Activated naive CD4-positive, alpha-beta T cell treated with anti-CD3 and anti-CD28 coated beads, Interleukin-2, amount 10 ng/mL, durations not matched to agents 7 days and 5 days (primary cell): ENCODE results near the gene NHERF2.

Experiments used
- CTCF ChIA-PET: fragments of 350-600 bp; sonication (Branson Sonifier 250); formaldehyde crosslinking; loops from one replicate; lab custom pipeline; 2021; ENCODE audit warnings: antibody characterized with exemption; lab: Charles Lee
- DNase-seq: peaks from one replicate; pipeline ENCODE4 v3.0.0-alpha.2; 2020
- H3K27ac Mint-ChIP-seq: one replicate; pipeline ENCODE4 v1.8.0; 2021; ENCODE audit warnings: mild to moderate bottlenecking, moderate library complexity, mixed read lengths
- H3K27me3 Mint-ChIP-seq: one replicate; pipeline ENCODE4 v1.8.0; 2021; ENCODE audit warnings: mild to moderate bottlenecking, mixed read lengths
- H3K36me3 Mint-ChIP-seq: one replicate; pipeline ENCODE4 v1.8.0; 2021; ENCODE audit warnings: mixed read lengths
- H3K4me1 Mint-ChIP-seq: one replicate; pipeline ENCODE4 v1.8.0; 2021; ENCODE audit warnings: mixed read lengths
- H3K4me3 Mint-ChIP-seq: one replicate; pipeline ENCODE4 v1.8.0; 2021; ENCODE audit warnings: mild to moderate bottlenecking, moderate library complexity, mixed read lengths
- H3K9me3 Mint-ChIP-seq: one replicate; pipeline ENCODE4 v1.8.0; 2021; ENCODE audit warnings: mixed read lengths

The NHERF2 gene

DNA sequence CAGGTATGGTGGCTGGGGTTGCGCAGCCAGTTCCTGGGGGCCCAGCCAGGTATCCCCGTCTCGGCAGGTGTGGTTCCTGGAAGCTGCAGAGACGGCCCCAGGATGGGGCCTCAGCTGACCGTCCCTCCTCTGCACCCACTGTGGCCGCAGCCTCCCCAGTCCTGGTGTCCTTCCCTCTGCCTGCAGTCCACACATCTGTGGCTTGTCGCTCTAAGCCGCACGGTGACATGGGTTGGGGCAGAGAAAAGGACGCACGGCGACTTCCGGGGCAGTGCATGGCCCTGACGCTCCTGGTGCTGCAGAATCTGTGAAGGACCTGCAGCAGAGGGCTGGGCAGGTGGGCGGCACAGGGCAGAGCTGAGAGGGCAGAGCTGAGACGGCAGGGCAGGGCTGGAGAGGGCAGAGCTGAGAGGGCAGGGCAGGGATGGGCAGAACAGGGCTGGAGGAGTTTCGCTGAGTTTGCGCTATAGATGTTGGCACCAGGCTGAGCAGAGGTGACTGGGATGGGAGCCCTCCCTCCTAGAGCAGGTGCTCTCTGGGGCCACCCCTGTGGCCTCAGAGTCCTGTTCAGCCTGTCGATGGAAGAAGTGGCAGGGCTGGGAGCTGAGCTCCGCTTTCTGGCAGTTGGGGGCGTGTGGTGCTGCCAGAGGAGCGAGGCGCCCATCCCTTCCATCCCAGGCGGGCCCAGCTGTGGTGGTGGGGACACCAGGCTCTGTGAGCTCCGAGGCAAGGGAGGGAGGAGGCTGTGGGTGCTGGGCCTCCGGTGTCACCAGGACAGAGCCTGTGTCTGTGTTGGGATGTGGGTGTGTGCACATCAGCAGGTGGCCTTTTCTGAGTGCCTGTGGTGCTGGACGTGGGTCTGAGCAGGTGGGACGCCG is 44.1 kb downstream of the NHERF2 start:
- no peaks in the 10 kb centered on the region for H3K9me3 Mint-ChIP-seq
- no peak overlapping the region for H3K4me3 Mint-ChIP-seq
- H3K4me1 Mint-ChIP-seq: no peaks in the 10 kb centered on the region
- no peaks in the 10 kb centered on the region for H3K27me3 Mint-ChIP-seq
- peaks cover 16% of the 10 kb centered on the region for H3K36me3 Mint-ChIP-seq
- no peak for DNase-seq
- peak overlapping the region; percentile 50 for H3K27ac Mint-ChIP-seq
- CTCF ChIA-PET: no interaction called here

DNA sequence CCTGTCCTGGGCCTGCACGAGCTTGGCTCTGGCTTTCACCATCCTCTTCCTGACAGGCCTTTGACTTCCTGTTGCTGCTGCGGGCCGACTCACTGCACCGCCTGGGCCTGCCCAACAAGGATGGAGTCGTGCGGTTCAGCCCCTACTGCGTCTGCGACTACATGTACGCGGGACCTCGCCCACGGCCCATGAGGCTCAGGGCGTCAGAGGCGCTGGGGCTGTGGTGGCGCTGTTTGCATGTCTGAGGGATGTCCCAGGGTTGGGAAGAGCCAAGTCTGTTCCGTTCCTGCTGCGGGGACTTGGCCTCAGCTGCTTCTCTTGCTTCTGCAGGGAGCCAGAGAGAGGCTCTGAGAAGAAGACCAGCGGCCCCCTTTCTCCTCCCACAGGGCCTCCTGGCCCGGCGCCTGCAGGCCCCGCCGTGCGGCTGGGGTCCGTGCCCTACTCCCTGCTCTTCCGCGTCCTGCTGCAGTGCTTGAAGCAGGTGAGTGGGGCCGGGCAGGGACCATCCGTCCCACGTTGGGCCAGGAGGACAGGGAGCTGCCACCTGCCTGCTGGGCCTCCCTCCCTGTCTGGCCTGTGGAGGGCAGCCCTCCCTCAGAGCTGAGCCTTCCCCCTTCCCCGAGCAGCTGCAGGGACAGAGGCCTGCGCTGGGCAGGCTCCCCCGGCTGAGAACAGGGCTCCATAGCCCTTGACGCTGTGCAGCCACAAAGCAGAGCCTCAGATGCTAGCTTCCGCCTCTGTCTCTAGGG is 44.9 kb downstream of the NHERF2 start:
- peak overlapping the region; percentile 65 for H3K27ac Mint-ChIP-seq
- CTCF ChIA-PET: no interaction called here

DNA sequence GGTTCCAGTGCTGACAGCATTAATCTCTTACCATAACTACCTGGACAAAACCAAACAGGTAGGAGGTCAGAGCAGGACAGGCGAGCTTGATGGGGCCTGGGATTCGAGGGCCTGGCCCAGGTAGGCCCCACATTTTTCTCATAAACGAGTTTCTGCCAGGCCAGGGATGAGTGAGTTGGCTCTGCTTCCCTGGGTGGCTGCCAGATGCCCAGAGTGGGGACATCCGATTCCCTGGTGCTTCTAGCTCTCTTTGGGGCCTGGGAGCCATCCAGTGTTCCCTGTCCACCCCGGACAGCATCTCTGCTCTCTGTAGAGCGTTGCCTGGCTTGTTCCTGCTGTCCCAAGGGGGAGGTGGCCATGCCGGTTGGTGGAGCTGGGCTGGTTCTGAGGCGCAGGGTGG is 46.2 kb downstream of the NHERF2 start:
- Mint-ChIP-seq H3K27ac (no peak overlapping the region), H3K4me1 (no peaks in the 10 kb centered on the region), H3K27me3 (no peaks in the 10 kb centered on the region), H3K9me3 (no peaks in the 10 kb centered on the region), H3K36me3 (peaks cover 9% of the 10 kb centered on the region), H3K4me3 (no peak overlapping the region)
- DNase-seq: no peak
- CTCF ChIA-PET: no interaction called here

More for the DNA sequence above, 44.9 kb downstream of the NHERF2 start:
- H3K4me1 Mint-ChIP-seq: no peaks in the 10 kb centered on the region
- no peak overlapping the region for H3K4me3 Mint-ChIP-seq
- H3K9me3 Mint-ChIP-seq: no peaks in the 10 kb centered on the region
- no peak for DNase-seq
- H3K27me3 Mint-ChIP-seq: no peaks in the 10 kb centered on the region
- H3K36me3 Mint-ChIP-seq: peaks cover 10% of the 10 kb centered on the region

DNA sequence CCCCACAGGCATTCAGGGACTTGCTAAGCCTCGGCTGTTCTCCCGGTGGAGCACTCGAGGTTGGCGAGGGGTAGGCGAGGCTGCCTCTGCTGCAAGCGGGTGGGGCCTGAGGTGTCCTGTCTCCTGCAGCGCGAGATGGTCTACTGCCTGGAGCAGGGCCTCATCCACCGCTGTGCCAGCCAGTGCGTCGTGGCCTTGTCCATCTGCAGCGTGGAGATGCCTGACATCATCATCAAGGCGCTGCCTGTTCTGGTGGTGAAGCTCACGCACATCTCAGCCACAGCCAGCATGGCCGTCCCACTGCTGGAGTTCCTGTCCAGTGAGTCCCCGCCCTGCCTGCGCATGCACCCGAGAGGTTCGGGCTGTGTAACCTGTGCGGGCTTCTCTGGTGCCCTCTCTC is 47.4 kb downstream of the NHERF2 start:
- no peak overlapping the region for H3K4me3 Mint-ChIP-seq
- H3K9me3 Mint-ChIP-seq: no peaks in the 10 kb centered on the region
- no peak overlapping the region for H3K27ac Mint-ChIP-seq
- CTCF ChIA-PET: no interaction called here
- peaks cover 6% of the 10 kb centered on the region for H3K36me3 Mint-ChIP-seq
- H3K4me1 Mint-ChIP-seq: no peaks in the 10 kb centered on the region
- no peaks in the 10 kb centered on the region for H3K27me3 Mint-ChIP-seq
- DNase-seq: no peak

DNA sequence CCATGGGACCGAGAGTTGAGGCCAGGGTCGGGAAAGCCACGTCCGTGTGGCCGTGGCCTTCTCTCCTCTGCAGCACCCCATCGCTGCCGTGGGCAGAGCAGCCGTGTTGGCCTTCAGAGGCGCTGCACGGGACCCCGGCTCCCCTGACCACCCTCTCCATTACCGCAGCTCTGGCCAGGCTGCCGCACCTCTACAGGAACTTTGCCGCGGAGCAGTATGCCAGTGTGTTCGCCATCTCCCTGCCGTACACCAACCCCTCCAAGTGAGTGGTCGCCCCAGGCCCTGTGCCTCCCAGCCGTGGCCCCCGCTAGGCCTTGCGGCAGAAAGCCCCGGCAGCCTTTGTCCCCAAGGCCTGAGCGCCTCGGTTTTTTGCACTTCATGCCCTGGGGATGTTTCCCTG is 48.9 kb downstream of the NHERF2 start:
- no peaks in the 10 kb centered on the region for H3K9me3 Mint-ChIP-seq
- H3K4me1 Mint-ChIP-seq: no peaks in the 10 kb centered on the region
- H3K4me3 Mint-ChIP-seq: no peak overlapping the region
- H3K27ac Mint-ChIP-seq: no peak overlapping the region
- no peak for DNase-seq
- CTCF ChIA-PET: no interaction called here
- peaks cover 6% of the 10 kb centered on the region for H3K36me3 Mint-ChIP-seq
- no peaks in the 10 kb centered on the region for H3K27me3 Mint-ChIP-seq

DNA sequence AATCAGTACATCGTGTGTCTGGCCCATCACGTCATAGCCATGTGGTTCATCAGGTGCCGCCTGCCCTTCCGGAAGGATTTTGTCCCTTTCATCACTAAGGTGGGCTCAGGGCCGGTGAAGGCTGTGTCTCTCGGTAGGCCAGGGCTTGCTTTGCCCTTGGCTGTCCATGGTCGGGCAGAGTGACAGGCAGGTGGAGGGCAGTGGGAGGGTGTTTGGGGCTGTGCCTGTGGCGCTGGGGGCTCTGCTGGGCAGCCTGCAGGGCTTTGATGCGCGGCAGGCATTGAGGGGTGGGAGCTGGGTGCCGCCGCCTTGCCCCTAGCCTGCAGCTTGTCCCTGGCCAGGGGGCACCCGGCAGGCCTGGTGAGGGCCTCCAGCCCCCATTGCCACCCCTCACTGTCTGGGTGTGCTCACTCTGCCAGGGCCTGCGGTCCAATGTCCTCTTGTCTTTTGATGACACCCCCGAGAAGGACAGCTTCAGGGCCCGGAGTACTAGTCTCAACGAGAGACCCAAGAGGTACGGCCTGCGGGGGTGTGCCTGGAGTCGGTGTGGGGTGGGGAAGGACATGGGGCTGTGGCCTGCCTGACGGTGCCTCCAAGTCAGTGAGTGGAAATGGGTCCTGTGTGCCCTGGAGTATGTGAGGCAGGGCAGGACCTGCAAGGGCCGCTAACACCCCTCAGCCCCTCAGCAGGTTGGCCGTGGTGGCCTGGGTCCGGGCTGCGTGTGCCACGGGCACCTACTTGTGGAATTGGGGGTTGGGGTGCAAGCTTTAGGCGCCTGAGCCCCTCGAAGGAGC is 49.6 kb downstream of the NHERF2 start:
- peaks cover 6% of the 10 kb centered on the region for H3K36me3 Mint-ChIP-seq
- CTCF ChIA-PET: no interaction called here

DNA sequence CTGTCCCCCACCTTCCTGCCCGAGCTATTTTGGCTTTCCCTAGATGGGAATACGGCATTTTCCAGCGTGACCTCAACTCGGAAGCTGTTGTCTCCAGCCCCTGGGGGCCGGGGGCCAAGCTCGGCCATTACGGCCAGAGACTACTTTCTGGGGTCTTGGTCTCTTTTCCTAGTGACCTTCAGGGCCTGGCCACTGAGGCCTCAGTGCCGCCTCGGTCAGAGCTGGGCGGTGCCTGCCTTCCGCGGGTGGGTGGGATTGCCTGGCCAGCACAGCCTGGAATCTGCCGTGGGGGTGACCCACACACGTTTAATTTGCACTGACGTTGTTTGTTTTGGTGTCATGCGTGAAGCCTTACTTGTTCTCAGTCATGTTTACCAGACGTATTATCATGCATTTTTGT is 50.3 kb downstream of the NHERF2 start:
- CTCF ChIA-PET: no interaction called here
- H3K27ac Mint-ChIP-seq: no peak overlapping the region
- peaks cover 6% of the 10 kb centered on the region for H3K36me3 Mint-ChIP-seq
- no peaks in the 10 kb centered on the region for H3K4me1 Mint-ChIP-seq
- H3K27me3 Mint-ChIP-seq: no peaks in the 10 kb centered on the region
- H3K9me3 Mint-ChIP-seq: no peaks in the 10 kb centered on the region
- no peak overlapping the region for H3K4me3 Mint-ChIP-seq
- no peak for DNase-seq

More for the DNA sequence above, 49.6 kb downstream of the NHERF2 start:
- no peak for DNase-seq
- no peaks in the 10 kb centered on the region for H3K9me3 Mint-ChIP-seq
- H3K27ac Mint-ChIP-seq: no peak overlapping the region
- H3K4me3 Mint-ChIP-seq: no peak overlapping the region
- no peaks in the 10 kb centered on the region for H3K4me1 Mint-ChIP-seq
- no peaks in the 10 kb centered on the region for H3K27me3 Mint-ChIP-seq

DNA sequence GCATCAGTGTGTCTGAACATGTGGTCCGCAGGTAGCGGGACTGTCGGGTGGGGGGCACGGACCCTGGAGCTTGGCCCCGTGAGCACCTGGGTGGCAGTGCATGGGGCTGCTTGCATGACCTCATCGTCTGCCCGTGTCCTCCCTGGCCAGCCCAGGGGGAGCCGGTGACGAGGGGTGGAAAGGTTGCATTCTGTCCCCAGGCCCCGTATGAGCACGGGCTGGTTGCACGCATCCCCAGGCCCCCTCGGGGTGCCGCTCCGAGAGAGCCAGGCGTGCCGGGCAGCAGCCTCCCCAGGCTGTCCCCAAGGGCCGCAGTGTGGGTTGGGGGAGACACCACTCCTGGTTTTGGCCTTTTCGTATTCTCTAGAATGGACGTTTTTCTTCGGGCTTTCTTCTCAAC is 51.0 kb downstream of the NHERF2 start:
- Mint-ChIP-seq H3K4me3 (no peak overlapping the region), H3K4me1 (no peaks in the 10 kb centered on the region), H3K9me3 (no peaks in the 10 kb centered on the region), H3K27ac (no peak overlapping the region), H3K27me3 (no peaks in the 10 kb centered on the region), H3K36me3 (peaks cover 9% of the 10 kb centered on the region)
- no peak for DNase-seq
- CTCF ChIA-PET: no interaction called here

DNA sequence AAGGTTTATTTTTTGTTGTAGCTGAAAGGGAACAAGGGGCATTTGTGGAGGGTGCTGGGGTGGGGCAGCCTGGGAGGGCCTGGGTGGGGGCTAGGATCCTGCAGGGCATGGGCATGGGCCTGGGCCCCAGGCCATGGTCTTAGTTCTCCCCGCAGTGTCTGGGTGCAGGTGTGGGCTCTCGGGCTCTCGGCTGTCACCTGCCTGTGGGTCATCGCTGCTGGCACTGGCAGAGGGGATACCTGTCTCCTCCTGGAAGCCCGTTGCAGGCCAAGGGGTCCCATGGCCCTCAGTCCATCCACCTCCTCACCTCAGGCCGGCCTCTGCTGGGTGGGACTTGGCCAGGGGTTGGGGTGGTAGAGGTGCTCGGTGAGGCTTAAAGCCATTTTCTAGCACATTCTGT is 51.4 kb downstream of the NHERF2 start:
- Mint-ChIP-seq H3K27me3 (no peaks in the 10 kb centered on the region), H3K4me1 (no peaks in the 10 kb centered on the region), H3K4me3 (no peak overlapping the region), H3K9me3 (no peaks in the 10 kb centered on the region), H3K36me3 (peaks cover 9% of the 10 kb centered on the region), H3K27ac (no peak overlapping the region)
- CTCF ChIA-PET: no interaction called here
- no peak for DNase-seq

DNA sequence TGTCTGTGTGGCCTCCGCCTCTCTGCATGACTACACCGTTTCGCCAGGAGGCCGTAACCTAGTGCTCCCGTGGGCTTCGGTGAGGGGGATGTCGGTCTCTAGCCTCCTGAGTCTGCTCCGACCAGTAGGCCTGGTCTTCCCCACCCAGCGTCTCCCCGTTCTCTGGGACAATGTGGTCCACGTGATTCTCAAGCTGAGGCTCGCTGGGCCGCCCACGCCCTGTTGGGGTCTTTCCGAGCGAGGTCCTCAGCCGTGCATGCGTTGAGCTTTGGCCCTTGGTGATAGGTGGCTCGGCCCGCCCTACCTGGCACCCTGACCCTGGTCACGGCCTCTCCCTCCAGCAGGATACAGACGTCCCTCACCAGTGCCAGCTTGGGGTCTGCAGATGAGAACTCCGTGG is 52.0 kb downstream of the NHERF2 start:
- Mint-ChIP-seq H3K9me3 (no peaks in the 10 kb centered on the region), H3K27me3 (no peaks in the 10 kb centered on the region), H3K27ac (no peak overlapping the region), H3K4me1 (no peaks in the 10 kb centered on the region), H3K36me3 (peaks cover 8% of the 10 kb centered on the region), H3K4me3 (no peak overlapping the region)
- CTCF ChIA-PET: interaction anchor here (0.7 kb wide), 1 partner anchor 74 kb away, joined by 3 read pairs; no protein-coding TSS in a partner anchor
- DNase-seq: no peak

DNA sequence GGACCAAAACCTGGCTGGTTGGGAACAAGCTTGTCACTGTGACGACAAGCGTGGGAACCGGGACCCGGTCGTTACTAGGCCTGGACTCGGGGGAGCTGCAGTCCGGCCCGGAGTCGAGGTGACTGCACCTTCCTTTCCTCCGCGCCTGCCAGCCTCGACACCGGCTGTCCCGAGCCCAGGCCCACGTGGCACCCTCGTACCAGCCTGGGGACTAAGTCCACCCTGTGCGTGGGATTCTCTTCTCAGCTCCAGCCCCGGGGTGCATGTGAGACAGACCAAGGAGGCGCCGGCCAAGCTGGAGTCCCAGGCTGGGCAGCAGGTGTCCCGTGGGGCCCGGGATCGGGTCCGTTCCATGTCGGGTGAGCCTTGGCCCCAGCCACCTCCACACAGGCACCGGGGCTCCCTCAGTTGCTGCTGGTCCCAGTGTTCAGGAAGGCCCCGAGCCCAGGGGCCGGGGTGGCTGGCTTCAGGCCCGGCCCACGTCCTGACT is 52.7 kb downstream of the NHERF2 start:
- Mint-ChIP-seq H3K4me1 (no peaks in the 10 kb centered on the region), H3K27ac (no peak overlapping the region), H3K36me3 (peaks cover 7% of the 10 kb centered on the region), H3K27me3 (no peaks in the 10 kb centered on the region), H3K4me3 (no peak overlapping the region), H3K9me3 (no peaks in the 10 kb centered on the region)
- DNase-seq: no peak
- CTCF ChIA-PET: interaction anchor here (0.7 kb wide), 1 partner anchor 75 kb away, joined by 3 read pairs; no protein-coding TSS in a partner anchor

DNA sequence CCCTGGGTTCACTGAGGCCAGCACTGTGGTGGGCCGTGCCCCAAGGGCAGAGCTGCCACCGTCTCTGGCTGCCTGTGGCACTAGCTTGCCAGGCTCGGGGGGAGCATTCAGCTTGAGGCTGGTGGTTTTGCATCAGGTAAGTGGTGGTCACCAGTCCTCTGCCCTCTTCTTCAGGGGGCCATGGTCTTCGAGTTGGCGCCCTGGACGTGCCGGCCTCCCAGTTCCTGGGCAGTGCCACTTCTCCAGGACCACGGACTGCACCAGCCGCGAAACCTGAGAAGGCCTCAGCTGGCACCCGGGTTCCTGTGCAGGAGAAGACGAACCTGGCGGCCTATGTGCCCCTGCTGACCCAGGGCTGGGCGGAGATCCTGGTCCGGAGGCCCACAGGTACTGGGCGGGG is 53.3 kb downstream of the NHERF2 start:
- H3K9me3 Mint-ChIP-seq: no peaks in the 10 kb centered on the region
- CTCF ChIA-PET: interaction anchor here (0.6 kb wide), 1 partner anchor 61 kb away, joined by 3 read pairs; no protein-coding TSS in a partner anchor
- no peaks in the 10 kb centered on the region for H3K4me1 Mint-ChIP-seq
- H3K27ac Mint-ChIP-seq: no peak overlapping the region
- no peak for DNase-seq
- H3K36me3 Mint-ChIP-seq: peaks cover 4% of the 10 kb centered on the region
- no peaks in the 10 kb centered on the region for H3K27me3 Mint-ChIP-seq
- H3K4me3 Mint-ChIP-seq: no peak overlapping the region

DNA sequence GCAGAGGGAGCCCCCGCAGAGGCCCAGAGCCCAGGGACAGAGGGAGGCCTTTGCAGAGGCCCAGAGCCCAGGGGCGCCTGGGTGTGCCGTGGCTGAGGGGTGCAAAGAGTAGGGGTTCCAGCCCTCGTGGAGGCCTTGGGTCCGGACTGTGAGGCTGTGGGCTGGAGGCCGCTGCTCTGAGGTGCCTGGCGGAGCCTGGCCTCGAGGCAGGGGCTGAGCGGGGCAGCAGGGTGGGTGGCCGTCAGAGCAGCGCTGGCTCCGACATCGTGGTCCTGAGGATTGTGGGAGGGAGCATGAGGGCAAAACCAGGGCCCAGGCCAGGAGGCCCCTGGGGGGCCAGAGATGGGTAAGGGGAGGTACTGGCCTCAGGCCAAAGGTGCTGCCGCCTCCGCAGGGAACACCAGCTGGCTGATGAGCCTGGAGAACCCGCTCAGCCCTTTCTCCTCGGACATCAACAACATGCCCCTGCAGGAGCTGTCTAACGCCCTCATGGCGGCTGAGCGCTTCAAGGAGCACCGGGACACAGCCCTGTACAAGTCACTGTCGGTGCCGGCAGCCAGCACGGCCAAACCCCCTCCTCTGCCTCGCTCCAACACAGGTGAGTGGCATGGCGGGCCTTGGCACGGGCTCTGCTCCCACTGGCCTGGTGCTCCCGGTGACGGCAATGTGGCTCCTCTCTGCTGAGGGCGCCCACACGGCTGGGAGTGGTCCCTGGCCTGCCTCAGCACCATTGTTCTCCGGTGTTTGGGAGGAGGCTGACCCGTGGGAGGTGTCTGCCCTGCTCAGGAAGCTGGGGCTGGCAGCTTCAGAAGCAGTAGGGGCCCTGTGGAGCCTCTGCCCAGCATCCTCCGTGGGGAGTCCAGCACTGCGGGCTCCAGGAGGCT is 54.7 kb downstream of the NHERF2 start:
- Mint-ChIP-seq H3K4me1 (no peaks in the 10 kb centered on the region), H3K27me3 (no peaks in the 10 kb centered on the region), H3K27ac (no peak overlapping the region), H3K4me3 (no peak overlapping the region), H3K9me3 (no peaks in the 10 kb centered on the region), H3K36me3 (peaks cover 4% of the 10 kb centered on the region)
- CTCF ChIA-PET: no interaction called here
- no peak for DNase-seq
